ENCODE data around the gene PLCB4.

The PLCB4 gene

DNA sequence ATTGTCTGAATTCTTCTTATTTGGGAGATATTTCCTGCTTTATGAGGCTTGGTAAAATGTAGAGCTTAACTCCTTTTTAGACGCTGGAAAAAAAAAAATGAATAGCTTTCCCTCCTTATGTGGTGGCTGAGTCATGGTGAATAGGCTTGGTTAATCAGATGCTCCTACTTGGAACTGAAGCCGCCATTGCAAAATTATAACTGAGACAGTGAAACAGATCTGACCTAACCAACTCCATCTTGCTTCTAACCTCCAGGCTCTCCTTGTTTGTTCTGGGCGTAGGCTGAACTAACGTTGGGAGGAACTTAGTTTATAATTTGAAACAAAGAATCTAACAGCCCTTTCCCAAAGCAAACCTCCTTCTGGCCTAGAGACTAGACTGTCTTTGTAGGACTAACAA, 43.2 kb upstream of the PLCB4 start:
- no peak overlapping the region for H3K4me3 ChIP-seq (ENCODE audit: low read depth, low read length)
- TF ChIP-seq, protein P1, sequence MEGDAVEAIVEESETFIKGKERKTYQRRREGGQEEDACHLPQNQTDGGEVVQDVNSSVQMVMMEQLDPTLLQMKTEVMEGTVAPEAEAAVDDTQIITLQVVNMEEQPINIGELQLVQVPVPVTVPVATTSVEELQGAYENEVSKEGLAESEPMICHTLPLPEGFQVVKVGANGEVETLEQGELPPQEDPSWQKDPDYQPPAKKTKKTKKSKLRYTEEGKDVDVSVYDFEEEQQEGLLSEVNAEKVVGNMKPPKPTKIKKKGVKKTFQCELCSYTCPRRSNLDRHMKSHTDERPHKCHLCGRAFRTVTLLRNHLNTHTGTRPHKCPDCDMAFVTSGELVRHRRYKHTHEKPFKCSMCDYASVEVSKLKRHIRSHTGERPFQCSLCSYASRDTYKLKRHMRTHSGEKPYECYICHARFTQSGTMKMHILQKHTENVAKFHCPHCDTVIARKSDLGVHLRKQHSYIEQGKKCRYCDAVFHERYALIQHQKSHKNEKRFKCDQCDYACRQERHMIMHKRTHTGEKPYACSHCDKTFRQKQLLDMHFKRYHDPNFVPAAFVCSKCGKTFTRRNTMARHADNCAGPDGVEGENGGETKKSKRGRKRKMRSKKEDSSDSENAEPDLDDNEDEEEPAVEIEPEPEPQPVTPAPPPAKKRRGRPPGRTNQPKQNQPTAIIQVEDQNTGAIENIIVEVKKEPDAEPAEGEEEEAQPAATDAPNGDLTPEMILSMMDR (conservative IDR thresholded peaks at IDR 0.05; ENCODE audit: low read depth, low read length), result no peak
- DNase-seq (ENCODE audit: low read depth), result peak; percentile 62

DNA sequence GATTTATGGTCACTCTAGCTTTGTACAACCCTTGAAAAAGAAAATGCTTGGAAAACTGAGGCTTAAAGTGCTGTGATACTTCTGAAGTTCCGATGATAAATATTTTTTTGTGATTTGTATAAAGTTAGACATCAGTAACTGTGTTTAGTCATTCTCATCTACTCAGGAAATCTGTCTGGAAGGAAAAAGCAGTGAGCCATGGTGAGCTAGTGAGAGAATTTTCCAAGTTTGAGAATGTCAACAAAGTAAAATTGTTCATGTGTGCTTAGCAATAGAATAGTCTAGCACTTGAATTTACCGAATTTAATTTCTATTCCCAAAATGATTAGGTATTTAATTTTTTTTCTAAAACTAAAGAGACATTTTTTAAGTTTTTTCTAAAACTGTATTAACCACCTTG, 41.3 kb upstream of the PLCB4 start:
- TF ChIP-seq, protein P1 (conservative IDR thresholded peaks at IDR 0.05; ENCODE audit: low read depth, low read length), result no peak
- DNase-seq (ENCODE audit: low read depth), result no peak
- H3K4me3 ChIP-seq (ENCODE audit: low read depth, low read length), result no peak overlapping the region

DNA sequence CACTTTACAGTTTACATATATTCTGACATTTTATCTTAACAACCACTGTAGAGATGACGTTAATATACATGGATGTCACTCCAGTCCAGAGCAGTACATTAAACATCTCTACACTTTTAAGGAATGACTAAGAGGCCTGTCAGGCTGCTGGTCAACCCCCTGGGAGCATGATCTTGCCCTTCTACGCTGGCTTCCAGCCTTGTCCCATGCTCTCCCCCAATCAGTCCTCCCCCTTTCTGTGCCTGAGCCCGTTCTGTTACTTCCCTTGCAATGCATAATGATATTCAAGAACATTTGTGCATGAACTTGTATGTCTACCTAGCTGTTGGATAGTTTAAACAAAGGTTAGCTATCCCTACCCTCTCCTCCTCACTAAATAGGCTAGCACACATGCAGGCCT, 40.5 kb upstream of the PLCB4 start:
- TF ChIP-seq, protein P1 (conservative IDR thresholded peaks at IDR 0.05; ENCODE audit: low read depth, low read length), result no peak
- H3K4me3 ChIP-seq (ENCODE audit: low read depth, low read length), result no peak overlapping the region
- no peak for DNase-seq (ENCODE audit: low read depth)

DNA sequence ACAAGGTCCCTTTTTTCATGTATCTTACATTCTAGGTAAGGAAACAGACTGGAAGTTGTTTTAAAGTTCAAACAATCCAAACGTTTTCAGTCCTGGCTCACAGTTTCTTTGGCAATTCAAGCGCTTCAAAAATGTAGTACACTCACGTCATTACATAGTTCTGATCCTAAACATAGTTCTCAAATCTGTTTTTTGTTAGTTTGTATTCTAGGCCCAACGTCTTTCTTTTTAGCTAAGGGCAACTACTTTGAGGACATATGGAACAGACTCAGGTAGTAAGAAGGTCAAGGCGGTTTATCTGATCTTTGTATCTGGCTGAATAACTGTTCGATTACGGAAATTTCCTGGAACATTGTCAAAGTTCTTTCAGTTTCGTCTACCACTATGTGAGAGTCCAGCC, 36.9 kb upstream of the PLCB4 start:
- DNase-seq (ENCODE audit: low read depth), result no peak
- H3K4me3 ChIP-seq (ENCODE audit: low read depth, low read length), result no peak overlapping the region
- TF ChIP-seq, protein P1 (conservative IDR thresholded peaks at IDR 0.05; ENCODE audit: low read depth, low read length), result no peak

DNA sequence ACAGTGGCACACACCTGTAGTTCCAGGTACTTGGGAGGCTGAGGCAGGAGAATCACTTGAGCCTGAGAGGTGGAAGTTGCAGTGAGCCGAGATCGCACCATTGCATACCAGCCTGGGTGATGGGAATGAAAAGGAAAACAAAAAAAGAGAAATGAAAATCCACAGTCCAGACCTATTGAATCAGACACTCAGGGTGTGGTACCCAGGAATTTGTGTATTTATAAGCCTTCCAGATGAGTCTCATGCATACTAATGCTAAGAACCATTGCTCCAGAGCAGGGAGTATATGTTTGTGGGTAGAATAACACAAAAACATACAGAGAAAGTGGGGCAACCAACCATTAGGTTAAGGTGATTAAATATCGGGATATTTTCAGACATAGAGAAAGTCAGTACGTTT, 36.1 kb upstream of the PLCB4 start:
- TF ChIP-seq, protein P1 (conservative IDR thresholded peaks at IDR 0.05; ENCODE audit: low read depth, low read length), result no peak
- H3K4me3 ChIP-seq (ENCODE audit: low read depth, low read length), result no peak overlapping the region
- DNase-seq (ENCODE audit: low read depth), result no peak

DNA sequence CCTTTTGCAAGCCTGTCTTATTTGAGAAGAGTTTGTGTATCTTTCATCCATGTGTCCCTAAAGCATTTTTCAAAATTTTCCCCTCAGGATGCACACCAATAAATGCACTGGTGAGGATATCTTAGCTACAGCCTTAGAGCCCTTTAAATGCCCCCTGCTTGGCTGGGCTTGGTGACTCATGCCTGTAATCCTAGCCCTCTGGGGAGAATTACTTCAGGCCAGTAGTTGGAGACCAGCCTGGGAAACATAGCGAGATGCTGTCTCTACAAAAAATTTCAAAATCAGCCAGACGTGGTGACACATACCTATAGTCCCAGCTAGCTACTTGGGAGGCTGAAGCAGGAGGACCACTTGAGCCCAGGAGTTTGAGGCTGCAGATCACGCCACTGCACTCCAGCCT, 33.8 kb upstream of the PLCB4 start:
- peak; percentile 92 for DNase-seq (ENCODE audit: low read depth)
- H3K4me3 ChIP-seq (ENCODE audit: low read depth, low read length), result no peak overlapping the region
- TF ChIP-seq, protein P1 (conservative IDR thresholded peaks at IDR 0.05; ENCODE audit: low read depth, low read length), result no peak

DNA sequence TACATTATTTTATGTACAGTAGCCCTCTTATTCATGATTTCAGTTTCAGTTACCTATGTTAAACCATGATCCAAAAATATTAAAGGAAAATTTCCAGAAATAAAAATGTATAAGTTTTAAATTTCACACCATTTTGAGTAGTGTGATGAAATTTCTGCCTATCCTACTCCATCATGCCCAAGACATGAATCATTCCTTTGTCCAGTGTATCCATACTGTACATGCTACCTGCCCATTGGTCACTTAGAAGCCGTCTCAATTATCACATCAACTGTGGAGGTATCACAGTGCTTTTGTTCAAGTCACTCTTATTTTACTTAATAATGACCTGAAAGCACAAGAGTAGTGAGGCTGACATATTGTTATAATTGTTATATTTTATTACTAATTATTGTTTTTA, 32.3 kb upstream of the PLCB4 start:
- DNase-seq (ENCODE audit: low read depth), result no peak
- H3K4me3 ChIP-seq (ENCODE audit: low read depth, low read length), result no peak overlapping the region
- TF ChIP-seq, protein P1 (conservative IDR thresholded peaks at IDR 0.05; ENCODE audit: low read depth, low read length), result no peak

All from choroid plexus epithelial cell (primary cell).